PC-9 (cell line): ENCODE measurements around the gene P2RX5. TPM values are rescaled to one million over a fixed set of nuclear protein-coding genes. Genes with fewer than 3 reads are reported as not detected.

Experiments used
- BruUV-seq: library from RNA; stranded (reverse); fragments of 400-500 nt; replicated peaks from 2 replicates; lab custom pipeline; 2021; lab: Mats Ljungman, UMichigan
- CTCF ChIA-PET: fragments of 300-600 bp; sonication (Branson Sonifier 250); formaldehyde crosslinking; loops from one replicate; lab custom pipeline; 2022; ENCODE audit warnings: antibody characterized with exemption; lab: Charles Lee
- POLR2A ChIA-PET: fragments of 300-600 bp; sonication (Branson Sonifier 250); formaldehyde crosslinking; loops from one replicate; lab custom pipeline; 2022; ENCODE audit warnings: antibody characterized with exemption; ENCODE audit not compliant: unreplicated experiment; lab: Charles Lee
- DNase-seq, 2 experiments: peaks; one replicate each; pipeline versions ENCODE4 v3.0.0 to v3.0.0-alpha.2; 2015 to 2022; ENCODE audit warnings: mixed read lengths in 1 of 2
- H2AFZ ChIP-seq: fragments of 200-600 bp; sonication (generic); 2 replicates; pipeline ENCODE4 v1.8.1; 2017; ENCODE audit warnings: antibody characterized with exemption
- H3F3A ChIP-seq: fragments of 200-600 bp; sonication (generic); 2 replicates; pipeline ENCODE4 v1.8.1; 2017; ENCODE audit warnings: antibody characterized with exemption, mild to moderate bottlenecking, low read depth; ENCODE audit not compliant: insufficient read depth
- H3K27ac ChIP-seq: fragments of 200-600 bp; sonication (generic); 2 replicates; pipeline ENCODE4 v1.6.1; 2016; ENCODE audit warnings: mixed run types
- H3K27me3 ChIP-seq: fragments of 200-600 bp; sonication (generic); 2 replicates; pipeline ENCODE4 v1.6.1; 2016; ENCODE audit warnings: low read depth, mixed run types; ENCODE audit not compliant: insufficient read depth
- H3K36me3 ChIP-seq: fragments of 200-600 bp; sonication (generic); 2 replicates; pipeline ENCODE4 v1.6.1; 2016; ENCODE audit warnings: low read depth, mixed run types
- H3K4me1 ChIP-seq: fragments of 200-600 bp; sonication (generic); replicated peaks from 2 replicates; pipeline ENCODE4 v1.6.1; 2016; ENCODE audit warnings: mixed run types; ENCODE audit not compliant: insufficient read depth
- H3K4me2 ChIP-seq: fragments of 200-600 bp; sonication (generic); 2 replicates; pipeline ENCODE4 v1.6.1; 2017; ENCODE audit warnings: mixed run types
- H3K4me3 ChIP-seq: fragments of 200-600 bp; sonication (generic); 2 replicates; pipeline ENCODE4 v1.6.1; 2016; ENCODE audit warnings: mixed run types
- H3K79me2 ChIP-seq: fragments of 200-600 bp; sonication (generic); 2 replicates; pipeline ENCODE4 v1.6.1; 2017; ENCODE audit warnings: low read depth, mixed run types
- H3K9me2 ChIP-seq: fragments of 200-600 bp; sonication (generic); 2 replicates; pipeline ENCODE4 v1.8.1; 2017; ENCODE audit warnings: mild to moderate bottlenecking; ENCODE audit not compliant: insufficient read depth
- H3K9me3 ChIP-seq: fragments of 200-600 bp; sonication (generic); 2 replicates; pipeline ENCODE4 v1.8.1; 2016; ENCODE audit warnings: low read depth; ENCODE audit not compliant: insufficient read depth
- H4K20me1 ChIP-seq: fragments of 200-600 bp; sonication (generic); 2 replicates; pipeline ENCODE4 v1.8.1; 2017; ENCODE audit not compliant: insufficient read depth
- CTCF ChIP-seq: fragments of 200-600 bp; sonication (generic); conservative IDR thresholded peaks from 2 replicates; pipeline ENCODE4 v1.6.1; 2017; ENCODE audit warnings: mixed run types, antibody characterized with exemption, mild to moderate bottlenecking, moderate library complexity
- EZH2 ChIP-seq: fragments of 200-600 bp; sonication (generic); IDR thresholded peaks from 2 replicates; pipeline ENCODE4 v1.8.0; 2017; ENCODE audit warnings: antibody characterized with exemption, low read depth
- intact Hi-C: fragments of 100-400 bp; cut with micrococcal nuclease; formaldehyde crosslinking; loops from one replicate; pipeline ENCODE4 v1.10.0; 2022; ENCODE audit not compliant: unreplicated experiment
- total RNA-seq: library from RNA; stranded (reverse); gene quantifications from 2 replicates; pipeline ENCODE4 v1.2.3, GENCODE V29; 2021

P2RX5 gene
- total RNA-seq, 1 experiment from 2014 or later: 18.3 TPM

GRCh38 chr17:3669548-3669947, 26.4 kb downstream of the P2RX5 start:
- Histone ChIP-seq H3K4me2 (peak overlapping the region; percentile 98), H3K79me2 (peaks cover 63% of the 10 kb centered on the region), H3K4me3 (peak overlapping the region; percentile 95), H3K4me1 (peaks cover 25% of the 10 kb centered on the region), H3K9me3 (no peaks in the 10 kb centered on the region), H3K27ac (peak overlapping the region; percentile 22; the same call in 1 of the 2 replicates), H3K9me2 (no peaks in the 10 kb centered on the region), H3K27me3 (no peaks in the 10 kb centered on the region), H2AFZ (no peak overlapping the region; the same call in 1 of the 2 replicates), H4K20me1 (peaks cover 38% of the 10 kb centered on the region), H3F3A (peaks cover 28% of the 10 kb centered on the region), H3K36me3 (no peaks in the 10 kb centered on the region)
- no peak for DNase-seq
- ChIA-PET CTCF (interaction anchor here (0.7 kb wide), 1 partner anchor 227 kb away, joined by 5 read pairs; no protein-coding TSS in a partner anchor), POLR2A (no interaction called here)
- BruUV-seq: no TSS peak
- intact Hi-C loops: loop anchor here (2.0 to 5.0 kb wide), 3 partner anchors 53 to 1262 kb away; partner anchors contain the start of gene HASPIN
- TF ChIP-seq CTCF (no peak), EZH2 (no peak)

GRCh38 chr17:3669085-3669347, 26.9 kb downstream of the P2RX5 start:
- ChIA-PET CTCF (no interaction called here), POLR2A (interaction anchor here (0.8 to 1.0 kb wide), 2 partner anchors 33 to 68 kb away, joined by 4 to 6 read pairs; partner anchors contain the start of genes CTNS and SHPK)
- Histone ChIP-seq H3K9me2 (no peaks in the 10 kb centered on the region), H3K79me2 (peaks cover 63% of the 10 kb centered on the region), H3K36me3 (no peaks in the 10 kb centered on the region), H3K27me3 (no peaks in the 10 kb centered on the region), H3F3A (peaks cover 24% of the 10 kb centered on the region), H3K4me1 (peaks cover 25% of the 10 kb centered on the region), H3K4me2 (peak overlapping the region; percentile 98), H3K27ac (peak overlapping the region; percentile 22; the same call in 1 of the 2 replicates), H2AFZ (peak overlapping the region; percentile 77), H3K9me3 (no peaks in the 10 kb centered on the region), H3K4me3 (peak overlapping the region; percentile 95), H4K20me1 (peaks cover 39% of the 10 kb centered on the region)
- DNase-seq: no peak
- BruUV-seq: TSS peak; percentile 71
- intact Hi-C loops: loop anchor here (2.0 to 5.0 kb wide), 3 partner anchors 53 to 1262 kb away; partner anchors contain the start of gene HASPIN
- TF ChIP-seq CTCF: no peak
- no peak for TF ChIP-seq EZH2

GRCh38 chr17:3668279-3669084, 27.5 kb downstream of the P2RX5 start, which contains the start of the genes EMC6 and TAX1BP3:
Gene EMC6 (plus strand): TSS chr17:3668812. CDS start chr17:3669147, 335 bp downstream.
Gene TAX1BP3 (minus strand): TSS chr17:3668578. CDS start chr17:3668526, 52 bp downstream.
- H3F3A ChIP-seq: peaks cover 24% of the 10 kb centered on the region
- intact Hi-C loops: loop anchor here (1.0 to 5.0 kb wide), 4 partner anchors 32 to 1261 kb away; partner anchors contain the start of genes CTNS, HASPIN and SHPK
- H3K27me3 ChIP-seq: no peaks in the 10 kb centered on the region
- peak within 1 kb of the TSS; percentile 95 for H3K4me3 ChIP-seq
- H3K4me1 ChIP-seq: peaks cover 25% of the 10 kb centered on the region
- peak; percentile 92 to 100 for DNase-seq
- peaks cover 39% of the 10 kb centered on the region for H4K20me1 ChIP-seq
- BruUV-seq: no TSS peak
- no peaks in the 10 kb centered on the region for H3K36me3 ChIP-seq
- H2AFZ ChIP-seq: peak within 1 kb of the TSS; percentile 83
- H3K79me2 ChIP-seq: peaks cover 63% of the 10 kb centered on the region
- CTCF ChIA-PET: interaction anchor here (0.6 kb wide), 1 partner anchor 464 kb away, joined by 3 read pairs; no protein-coding TSS in a partner anchor
- H3K27ac ChIP-seq: peak within 1 kb of the TSS; percentile 88
- POLR2A ChIA-PET: interaction anchor here (0.6 to 1.7 kb wide), 5 partner anchors 32 to 659 kb away, joined by 3 to 26 read pairs (median 6); partner anchors contain the start of genes CTNS and SHPK
- H3K9me3 ChIP-seq: no peaks in the 10 kb centered on the region
- TF ChIP-seq EZH2: no peak
- no peak; the same call in 1 of the 2 replicates for TF ChIP-seq CTCF
- H3K9me2 ChIP-seq: no peaks in the 10 kb centered on the region
- peak within 1 kb of the TSS; percentile 98 for H3K4me2 ChIP-seq
